ENCODE results near the gene PI16.
"Not testable (repeated sequence)": the region's sequence is repeated elsewhere in the genome, so short reads cannot be mapped to it uniquely, and the experiment has no call there.

The PI16 gene

DNA sequence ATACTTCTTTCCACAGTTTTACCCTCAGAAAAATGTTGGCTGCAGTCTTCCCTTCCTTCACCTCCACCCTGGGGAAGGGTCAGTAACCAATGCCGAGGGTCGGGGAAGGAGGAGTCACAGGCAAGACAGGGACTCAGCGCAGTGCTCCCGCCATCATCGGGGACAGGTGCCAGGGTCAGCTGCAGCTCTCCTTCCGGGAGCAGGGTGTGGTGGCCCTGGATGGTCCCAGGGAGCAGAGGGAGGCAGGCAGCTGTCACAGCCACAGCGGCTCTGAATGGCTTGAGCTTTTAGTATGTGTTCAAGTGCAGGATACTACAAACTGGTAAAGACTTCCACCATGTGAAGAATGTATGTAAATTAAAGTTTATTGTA is 26.0 kb upstream of the PI16 start:
- DNase-seq (ENCODE audit: low read depth, low spot score), result no peak

DNA sequence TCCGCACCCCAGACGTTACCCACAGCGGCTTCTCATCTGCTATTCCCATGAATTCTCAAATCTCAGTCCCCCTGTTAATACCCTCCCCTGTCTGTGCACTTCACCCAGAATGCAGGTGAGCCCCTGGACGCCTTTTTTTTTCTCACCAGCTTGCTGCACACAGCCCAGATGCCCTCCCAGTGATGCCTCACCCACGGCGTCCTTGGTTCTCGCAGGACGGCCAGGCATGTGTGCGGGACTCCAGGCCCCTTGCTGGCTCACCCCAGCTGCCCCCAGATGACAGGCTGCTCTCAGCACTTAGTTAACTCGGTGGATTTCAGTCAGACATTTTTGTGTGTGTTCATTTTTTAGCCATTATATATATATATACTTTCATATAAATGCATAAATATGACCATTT is 25.4 kb upstream of the PI16 start:
- DNase-seq (ENCODE audit: low read depth, low spot score), result no peak

DNA sequence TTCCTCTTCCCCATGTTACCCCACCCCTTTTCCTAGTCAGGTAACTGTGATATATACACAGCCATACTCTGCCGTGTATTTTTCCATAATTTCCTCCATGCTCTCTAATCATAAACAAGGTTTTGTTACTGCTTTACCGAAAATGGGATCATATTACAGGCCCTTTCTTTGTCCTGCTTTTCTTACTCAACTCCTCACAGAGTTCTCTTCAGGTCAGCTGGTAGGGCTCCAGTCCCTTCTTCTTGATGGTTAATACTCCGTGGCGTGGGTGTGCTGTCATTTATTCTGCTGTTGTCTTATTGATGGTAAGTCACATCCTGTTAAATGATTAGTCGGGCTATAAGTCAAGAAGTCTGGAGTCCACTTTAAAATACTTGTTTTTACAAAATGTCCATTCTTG is 24.9 kb upstream of the PI16 start:
- no peak for DNase-seq (ENCODE audit: low read depth, low spot score)

DNA sequence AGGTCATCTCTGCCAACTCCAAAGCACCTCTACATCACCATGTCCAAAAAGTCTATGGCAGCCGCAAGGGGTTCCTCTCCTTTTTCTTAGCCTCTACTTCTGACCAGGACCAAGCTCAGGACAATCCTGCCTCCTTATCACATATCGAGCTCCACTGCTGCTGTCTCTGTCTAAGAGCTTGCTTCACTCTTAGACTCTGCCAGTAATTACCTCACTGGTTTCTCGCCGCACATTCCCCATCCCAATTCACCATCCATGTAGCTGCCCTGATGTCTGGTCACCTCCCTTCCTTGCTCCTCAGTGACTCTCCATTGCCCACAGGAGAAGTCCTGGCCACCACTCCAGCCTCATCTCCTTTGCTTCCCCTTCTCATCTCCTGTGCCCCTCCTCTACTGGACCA is 24.1 kb upstream of the PI16 start:
- no peak for DNase-seq (ENCODE audit: low read depth, low spot score)

DNA sequence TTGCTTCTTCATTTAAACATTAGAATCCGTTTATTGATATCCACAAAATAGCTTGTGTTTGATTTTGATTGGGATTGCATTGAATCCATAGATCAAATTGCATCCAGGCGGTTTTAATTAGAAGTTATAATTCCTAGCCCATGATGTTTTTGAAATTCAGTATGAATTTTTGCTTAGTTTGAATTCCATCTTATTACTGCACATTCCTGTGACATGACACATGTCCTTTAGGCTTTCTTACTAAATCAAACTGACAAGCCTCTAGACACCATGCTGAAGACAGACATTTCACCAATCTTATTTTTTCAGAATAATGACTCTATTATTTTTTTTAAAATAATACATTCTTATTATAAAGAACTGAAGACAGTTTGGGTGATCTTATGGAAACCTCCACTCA is 21.4 kb upstream of the PI16 start:
- no peak for DNase-seq (ENCODE audit: low read depth, low spot score)

DNA sequence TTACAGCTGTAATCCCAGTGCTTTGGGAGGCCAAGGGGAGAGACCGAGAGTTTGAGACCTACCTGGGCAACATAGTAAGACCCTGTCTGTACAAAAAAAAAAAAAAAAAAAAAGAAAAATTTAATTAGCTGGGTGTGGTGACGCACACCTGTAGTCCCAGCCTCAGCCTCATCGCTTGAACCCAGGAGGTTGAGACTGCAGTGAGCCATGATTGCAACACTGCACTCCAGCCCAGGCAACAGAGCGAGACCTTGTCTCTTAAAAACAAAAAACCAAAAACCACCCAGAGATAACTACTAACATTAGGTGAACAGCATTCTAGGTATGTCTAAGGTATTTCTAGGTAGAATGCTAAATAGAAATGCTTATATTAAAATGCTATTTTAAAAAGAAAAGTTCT is 21.0 kb upstream of the PI16 start:
- no peak for DNase-seq (ENCODE audit: low read depth, low spot score)

DNA sequence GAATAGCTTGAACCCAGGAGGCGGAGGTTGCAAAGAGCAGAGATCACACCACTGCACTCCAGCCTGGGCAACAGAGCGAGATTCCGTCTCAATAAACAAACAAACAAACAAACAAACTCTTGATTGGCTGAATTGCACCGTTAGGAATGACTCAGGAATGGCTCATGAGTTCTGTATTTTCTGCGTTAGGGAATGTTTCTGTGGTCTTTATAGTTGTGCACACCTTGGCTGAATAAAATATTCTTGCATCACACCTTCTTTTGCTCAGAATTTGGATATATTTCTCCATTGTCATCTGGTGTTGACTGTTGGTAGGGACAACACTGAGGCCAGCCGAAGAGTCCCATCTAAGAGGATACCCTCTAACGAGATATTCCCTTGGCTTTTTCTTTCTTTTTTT is 19.6 kb upstream of the PI16 start:
- DNase-seq (ENCODE audit: low read depth, low spot score), result no peak

DNA sequence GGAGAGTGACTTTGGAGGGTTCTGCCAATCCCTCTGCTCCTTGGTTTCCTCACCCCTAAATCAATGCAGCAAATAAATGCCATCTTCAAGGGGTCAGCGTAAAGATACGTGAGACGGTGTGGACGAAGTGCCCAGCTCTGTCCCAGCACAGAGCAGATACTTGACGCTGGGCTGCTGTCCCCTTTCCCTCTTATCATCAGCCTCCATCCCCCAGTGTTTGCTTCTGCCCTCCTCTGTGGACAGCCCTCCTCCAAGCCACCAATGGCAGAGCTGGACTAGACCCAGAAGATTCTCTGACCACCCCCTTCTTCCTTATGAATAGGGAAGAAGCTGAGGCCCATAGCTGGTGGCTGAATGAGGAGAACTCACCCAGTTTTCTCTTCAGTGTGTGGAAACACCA is 17.7 kb upstream of the PI16 start:
- DNase-seq (ENCODE audit: low read depth, low spot score), result no peak

DNA sequence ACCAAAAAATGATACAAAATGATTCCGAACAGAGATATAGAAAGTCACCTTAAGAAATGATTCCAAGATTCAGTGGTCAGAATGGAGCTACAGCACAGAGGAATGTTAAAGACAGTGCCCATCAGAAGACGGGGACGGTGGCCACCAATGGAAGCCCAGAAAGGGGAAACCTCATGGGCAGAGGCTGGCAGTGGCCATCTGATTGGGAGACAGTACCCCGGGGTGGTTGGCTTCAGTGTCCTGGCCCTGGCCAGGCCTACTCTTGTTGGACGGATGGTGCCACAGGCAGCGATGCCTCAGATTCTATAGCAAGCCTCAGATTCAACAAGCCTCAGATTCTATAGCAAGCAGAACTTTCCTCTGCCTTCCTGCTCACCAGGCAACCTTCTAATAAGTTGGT is 16.6 kb upstream of the PI16 start:
- DNase-seq (ENCODE audit: low read depth, low spot score), result no peak

DNA sequence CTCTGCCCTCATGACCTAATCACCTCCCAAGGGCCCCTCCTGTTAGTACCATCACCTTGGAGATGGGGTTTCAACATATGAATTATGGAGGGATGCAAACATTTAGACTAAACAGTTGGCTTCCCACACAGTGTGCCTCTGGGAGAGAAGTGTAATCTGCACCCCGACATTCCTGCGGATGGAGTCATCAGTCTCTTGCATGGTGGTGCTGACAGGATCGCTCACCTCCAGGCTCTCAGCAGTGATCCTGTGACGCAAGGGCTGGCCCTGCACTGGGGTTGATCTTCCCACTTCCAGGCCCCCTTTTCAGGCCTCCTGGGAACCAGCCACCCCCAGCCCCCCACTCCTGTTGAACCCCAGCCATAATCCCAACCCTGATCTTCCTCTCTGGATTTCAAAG is 16.0 kb upstream of the PI16 start:
- no peak for DNase-seq (ENCODE audit: low read depth, low spot score)

DNA sequence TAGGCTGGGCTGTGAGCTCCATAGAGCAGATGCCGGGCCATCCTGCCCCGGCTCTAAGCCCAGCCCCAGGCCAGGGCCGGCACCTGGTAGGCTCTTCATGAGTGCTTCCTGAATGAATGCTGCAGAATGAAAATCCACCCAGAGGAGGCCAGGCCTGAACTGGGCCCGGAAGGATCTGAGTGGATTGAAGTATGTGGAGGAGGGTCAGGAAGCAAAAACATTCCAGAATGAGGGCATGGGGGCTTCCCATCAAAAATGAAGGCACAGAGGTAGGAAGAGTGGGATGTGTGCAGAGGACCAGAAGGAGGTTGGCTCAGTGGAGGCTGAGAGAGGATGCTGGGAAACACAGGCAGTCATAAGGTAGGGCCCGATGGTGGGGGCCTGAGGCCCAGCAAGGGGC is 15.5 kb upstream of the PI16 start:
- not testable (repeated sequence) for DNase-seq (ENCODE audit: low read depth, low spot score)

DNA sequence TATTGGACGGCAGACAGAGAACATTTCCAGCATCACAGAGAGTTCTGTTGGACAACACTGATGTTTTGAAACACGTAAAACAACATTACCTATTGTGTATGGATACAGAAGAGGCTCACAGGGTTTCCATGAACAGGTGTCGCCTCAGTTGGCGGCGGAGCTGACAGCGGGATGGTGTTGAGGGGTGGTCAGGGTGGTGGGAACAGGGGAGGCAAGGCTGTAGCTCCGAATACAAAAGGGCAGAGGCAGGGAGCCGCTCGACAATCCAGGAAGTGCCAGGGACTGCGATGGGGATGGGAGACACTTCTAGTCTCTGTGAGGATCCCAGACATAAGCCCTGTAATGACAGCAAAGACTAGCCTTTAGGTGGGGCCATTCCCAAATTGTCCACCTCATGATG is 14.5 kb upstream of the PI16 start:
- no peak for DNase-seq (ENCODE audit: low read depth, low spot score)

DNA sequence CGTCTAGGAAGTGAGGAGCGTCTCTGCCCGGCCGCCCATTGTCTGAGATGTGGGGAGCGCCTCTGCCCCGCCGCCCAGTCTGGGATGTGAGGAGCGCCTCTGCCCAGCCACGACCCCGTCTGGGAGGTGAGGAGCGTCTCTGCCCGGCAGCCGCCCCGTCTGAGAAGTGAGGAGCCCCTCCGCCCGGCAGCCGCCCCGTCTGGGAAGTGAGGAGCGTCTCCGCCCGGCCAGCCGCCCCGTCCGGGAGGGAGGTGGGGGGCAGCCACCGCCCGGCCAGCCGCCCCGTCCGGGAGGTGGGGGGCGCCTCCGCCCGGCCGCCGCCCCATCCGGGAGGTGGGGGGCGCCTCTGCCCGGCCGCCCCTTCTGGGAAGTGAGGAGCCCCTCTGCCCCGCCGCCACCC is 13.0 kb upstream of the PI16 start:
- DNase-seq (ENCODE audit: low read depth, low spot score), result not testable (repeated sequence)

DNA sequence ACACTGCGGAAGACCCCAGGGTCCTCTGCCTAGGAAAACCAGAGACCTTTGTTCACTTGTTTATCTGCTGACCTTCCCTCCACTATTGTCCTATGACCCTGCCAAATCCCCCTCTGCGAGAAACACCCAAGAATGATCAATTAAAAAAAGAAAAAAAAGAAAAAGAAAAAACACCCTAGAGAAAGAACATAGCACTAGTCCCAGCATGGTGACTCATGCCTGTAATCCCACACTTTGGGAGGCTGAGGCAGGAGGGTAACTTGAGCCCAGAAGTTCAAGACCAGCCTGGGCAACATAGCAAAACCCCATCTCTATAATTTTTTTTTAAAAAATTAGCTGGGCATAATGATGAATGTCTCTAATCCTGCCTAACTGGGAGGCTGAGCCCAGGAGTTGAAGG is 12.2 kb upstream of the PI16 start:
- DNase-seq (ENCODE audit: low read depth, low spot score), result not testable (repeated sequence)

DNA sequence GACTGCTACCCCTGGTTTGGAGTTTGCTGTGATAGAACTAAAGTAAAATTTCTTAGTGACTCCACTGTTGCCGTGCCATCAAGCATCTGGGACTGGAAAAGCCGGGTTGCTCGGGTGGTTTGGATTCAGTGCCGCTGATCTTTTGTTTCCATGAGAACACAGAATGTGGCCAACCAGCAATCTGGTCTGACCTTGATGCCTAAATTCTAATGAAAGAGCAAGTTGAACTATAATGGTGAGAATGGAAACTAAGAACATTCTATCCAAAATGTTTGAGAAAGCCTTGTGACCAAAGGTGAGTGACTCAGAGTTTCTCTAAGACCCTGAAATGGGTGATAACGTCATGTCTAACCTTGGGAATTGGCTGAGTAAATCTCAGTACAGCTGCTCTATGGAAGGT is 9.9 kb upstream of the PI16 start:
- no peak for DNase-seq (ENCODE audit: low read depth, low spot score)

DNA sequence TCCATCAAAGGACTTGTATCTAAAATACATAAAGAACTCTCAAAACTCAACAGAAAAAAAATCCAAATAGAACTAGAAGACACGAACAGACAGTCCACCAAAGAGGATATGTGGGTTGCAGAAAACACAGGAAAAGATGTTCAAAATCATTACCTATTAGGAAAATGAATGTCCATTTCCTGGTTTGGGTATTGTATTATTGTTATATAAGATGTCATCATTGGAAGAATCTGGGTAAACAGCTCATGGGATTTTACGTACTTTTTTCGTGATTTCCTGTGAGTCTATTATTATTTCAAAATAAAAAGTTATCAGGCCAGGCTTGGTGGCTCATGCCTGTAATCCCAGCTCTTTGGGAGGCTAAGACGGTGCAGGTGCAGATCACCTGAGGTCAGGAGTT is 9.2 kb upstream of the PI16 start:
- no peak for DNase-seq (ENCODE audit: low read depth, low spot score)

DNA sequence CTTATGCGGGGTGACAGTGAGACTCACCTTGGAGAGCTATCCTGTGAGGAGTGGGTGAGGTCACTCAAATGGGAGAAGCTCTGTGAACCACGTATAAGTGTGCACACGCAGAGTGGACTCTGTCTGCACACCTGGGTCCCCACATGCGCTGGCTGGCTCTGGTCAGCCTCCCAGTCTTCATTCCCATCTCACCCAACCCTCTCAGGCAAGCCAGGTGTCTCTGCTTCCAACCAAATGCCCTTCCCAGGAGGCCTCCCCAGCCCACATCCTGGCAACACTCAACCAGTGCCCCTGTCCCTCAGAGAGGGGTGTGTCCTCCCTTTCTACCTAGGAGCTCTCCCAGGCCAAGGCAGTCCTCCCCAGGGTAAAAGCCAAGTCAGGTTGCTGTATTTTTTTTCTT is 8.0 kb upstream of the PI16 start:
- no peak for DNase-seq (ENCODE audit: low read depth, low spot score)

DNA sequence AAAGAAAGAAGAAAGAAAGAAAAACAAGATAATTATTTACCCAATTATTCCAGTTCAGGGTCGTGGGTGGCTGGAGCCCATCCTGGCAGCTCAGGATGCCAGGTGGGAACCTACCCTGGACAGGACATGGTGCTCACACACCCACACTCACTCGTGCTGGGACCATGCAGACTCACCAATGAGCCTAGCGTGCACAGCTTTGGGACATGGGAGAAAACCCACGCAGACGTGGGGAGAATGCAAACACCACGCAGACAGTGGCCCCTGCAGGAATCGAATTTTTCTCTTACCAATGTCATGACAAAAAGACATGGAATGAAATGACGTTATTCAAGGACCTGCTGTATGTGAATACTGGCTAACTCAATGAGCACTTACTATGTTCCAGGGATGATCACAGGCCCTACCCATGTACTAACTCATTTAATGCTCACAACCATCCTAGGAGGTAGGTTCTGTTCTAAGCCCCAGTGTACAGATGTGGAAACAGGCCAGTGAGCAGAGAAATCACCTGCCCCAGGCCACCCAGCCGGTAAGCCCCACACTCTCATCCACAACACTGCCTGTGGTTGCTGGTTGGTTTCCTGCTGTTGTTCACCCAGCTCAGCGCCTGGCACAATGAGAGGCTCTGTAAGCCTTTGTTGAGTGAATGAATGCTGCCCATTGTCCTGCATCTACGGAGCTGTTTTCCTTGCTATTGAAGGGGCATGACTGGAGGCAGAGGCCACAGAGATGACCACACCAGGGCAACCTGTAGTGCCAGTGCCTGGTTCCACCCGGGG is 6.8 kb upstream of the PI16 start:
- DNase-seq (ENCODE audit: low read depth, low spot score), result no peak

DNA sequence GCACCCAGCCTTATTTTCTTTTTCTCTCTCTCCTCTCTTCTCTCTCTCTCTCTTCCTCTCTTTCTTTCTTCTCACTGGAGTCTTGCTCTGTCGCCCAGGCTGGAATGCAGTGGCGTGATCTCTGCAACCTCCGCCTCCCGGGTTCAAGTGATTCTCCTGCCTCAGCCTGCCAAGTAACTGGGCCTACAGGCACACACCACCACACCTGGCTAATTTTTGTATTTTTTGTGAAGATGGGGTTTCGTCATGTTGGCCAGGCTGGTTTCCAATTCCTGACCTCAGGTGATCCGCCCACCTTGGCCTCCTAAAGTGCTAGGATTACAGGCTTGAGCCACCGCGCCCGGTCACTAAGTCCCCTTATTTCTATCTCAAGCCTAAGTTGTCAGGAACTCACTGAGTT is 5.5 kb upstream of the PI16 start:
- not testable (repeated sequence) for DNase-seq (ENCODE audit: low read depth, low spot score)

DNA sequence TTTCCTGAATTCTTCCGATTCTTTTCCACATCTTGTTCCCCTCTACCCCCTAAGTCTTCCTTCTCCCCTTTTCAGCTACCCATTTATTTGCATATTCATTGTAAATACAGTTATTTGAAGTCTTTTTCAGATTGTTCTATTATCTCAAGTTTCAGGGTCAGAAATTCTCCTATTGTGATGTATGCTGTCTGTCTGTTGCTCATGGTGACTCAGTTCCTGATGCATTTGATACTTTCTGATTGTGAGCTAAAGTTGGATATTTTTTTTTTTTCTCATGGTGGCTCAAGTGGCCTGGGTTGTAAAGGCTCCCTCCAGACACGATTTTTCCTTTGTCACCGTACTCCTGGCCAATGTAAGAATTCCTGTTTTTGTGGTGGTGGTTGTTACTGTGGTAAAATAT is 4.9 kb upstream of the PI16 start:
- no peak for DNase-seq (ENCODE audit: low read depth, low spot score)

DNA sequence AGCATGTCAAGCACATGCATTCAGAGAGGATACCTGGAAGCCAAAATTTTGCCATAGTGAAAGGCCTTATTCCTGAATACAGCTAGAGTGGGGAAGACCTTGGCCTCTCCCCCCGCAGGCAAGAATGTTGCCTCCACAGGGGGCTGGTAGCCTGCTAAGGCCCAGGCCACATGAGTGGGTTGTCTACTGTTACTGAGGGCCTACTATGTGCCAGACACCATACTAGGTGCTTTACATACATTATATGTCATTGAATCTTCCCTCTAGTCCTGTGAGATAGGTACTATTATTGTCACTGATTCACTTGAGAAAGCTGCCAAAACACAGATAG is 642 bp upstream of the PI16 start:
- no peak for DNase-seq (ENCODE audit: low read depth, low spot score)

DNA sequence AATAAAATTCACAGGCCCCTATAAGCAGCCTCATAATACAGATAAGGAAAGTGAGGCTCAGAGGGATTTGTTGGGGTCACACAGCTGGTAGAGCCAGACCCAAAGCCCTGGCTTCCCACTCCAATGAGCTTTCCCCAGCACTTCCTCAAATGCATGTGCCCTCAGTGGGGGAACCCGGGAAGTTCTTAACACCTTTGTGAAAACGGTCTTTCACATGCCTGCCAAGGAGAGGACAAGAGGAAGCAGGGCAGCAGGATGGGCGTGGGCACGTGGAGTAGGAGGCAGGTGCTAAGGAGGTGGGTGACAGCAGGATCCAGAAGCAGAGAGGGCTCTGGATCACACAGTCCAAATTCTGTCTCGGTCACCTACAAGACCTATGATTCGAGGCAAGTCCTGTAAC is 598 bp downstream of the PI16 start:
- DNase-seq (ENCODE audit: low read depth, low spot score), result no peak

DNA sequence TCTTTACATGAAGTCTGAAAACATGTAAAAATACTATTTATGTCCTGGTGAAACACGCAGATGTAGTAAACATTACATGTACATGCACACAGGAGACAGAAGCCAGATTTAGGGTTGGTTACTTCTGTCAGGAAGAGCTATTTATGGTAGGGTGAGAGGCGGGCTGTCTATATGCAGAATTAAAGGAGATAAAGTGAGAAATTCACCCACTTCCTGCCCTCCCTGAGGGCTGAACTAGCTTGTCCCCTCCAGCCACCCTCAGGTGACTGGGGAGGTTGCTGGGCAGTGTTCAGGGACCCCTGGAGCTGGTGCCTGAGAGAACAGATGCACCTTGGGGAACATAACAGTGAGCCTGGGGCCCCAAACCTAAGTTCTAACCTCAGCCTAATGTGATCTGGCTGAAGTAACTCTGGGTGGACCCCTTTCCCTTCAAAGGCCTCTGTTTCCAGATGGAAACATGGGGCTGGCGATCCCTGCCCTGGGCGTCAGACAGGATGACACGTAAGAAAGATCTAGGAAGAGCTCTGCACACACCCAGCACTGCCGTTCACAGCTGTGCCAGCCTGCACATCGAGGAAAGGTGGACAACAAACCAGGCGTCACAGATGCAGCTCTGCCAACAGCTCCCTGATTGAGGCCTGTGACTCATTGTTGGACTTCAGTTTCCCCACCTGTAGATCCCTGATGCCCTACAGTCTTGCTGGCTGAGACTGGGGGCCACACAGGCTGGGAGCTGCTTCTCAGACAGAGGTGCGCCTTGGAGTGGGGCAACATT is 1.3 kb downstream of the PI16 start:
- no peak for DNase-seq (ENCODE audit: low read depth, low spot score)

DNA sequence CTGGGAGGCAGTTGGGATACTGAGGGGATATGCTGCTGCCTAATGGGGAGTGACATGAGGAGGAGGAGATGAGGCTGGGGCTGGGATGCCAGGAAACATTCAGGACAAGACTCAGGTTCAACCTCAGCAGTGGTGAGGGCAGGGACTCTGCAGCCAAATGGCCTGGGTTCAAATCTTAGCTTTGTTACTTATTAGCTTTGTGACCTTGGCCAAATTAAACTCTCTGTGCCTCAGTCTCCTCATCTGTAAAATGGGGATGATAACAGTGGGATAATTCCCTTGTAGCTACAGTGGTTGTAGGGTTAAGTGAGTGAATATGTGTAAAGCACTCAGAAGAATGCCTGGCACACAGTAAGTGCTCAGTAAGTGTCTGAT is 1.9 kb downstream of the PI16 start:
- DNase-seq (ENCODE audit: low read depth, low spot score), result no peak
